Frontal cortex (tissue), 4 donors: ENCODE measurements around the gene SMIM13. TPM values are rescaled to one million over a fixed set of nuclear protein-coding genes. Genes with fewer than 3 reads are reported as not detected.

Source experiments
- DNase-seq, 2 donors: peaks; one replicate each; pipeline ENCODE4 v3.0.0; 2012; ENCODE audit warnings: low spot score in 2 of 2
- FAIRE-seq: peaks from 2 replicates; lab custom pipeline; 2012; peaks lifted over from hg19 to GRCh38; lab: Jason Lieb, UNC
- small RNA-seq: library from RNA; depleted of rRNA; stranded (forward); fragments of <200 nt; gene quantifications from one replicate; pipeline ENCODE3, GENCODE V24; 2014
- total RNA-seq: library from RNA; depleted of rRNA; stranded (reverse); fragments of >200 nt; gene quantifications from one replicate; pipeline ENCODE4 v1.2.3, GENCODE V29; 2014
- donor health status: control.
- donor health status: control.
- donor health status: control.

The SMIM13 gene
- total RNA-seq, 1 donor from 2014 or later, result 133 TPM

DNA sequence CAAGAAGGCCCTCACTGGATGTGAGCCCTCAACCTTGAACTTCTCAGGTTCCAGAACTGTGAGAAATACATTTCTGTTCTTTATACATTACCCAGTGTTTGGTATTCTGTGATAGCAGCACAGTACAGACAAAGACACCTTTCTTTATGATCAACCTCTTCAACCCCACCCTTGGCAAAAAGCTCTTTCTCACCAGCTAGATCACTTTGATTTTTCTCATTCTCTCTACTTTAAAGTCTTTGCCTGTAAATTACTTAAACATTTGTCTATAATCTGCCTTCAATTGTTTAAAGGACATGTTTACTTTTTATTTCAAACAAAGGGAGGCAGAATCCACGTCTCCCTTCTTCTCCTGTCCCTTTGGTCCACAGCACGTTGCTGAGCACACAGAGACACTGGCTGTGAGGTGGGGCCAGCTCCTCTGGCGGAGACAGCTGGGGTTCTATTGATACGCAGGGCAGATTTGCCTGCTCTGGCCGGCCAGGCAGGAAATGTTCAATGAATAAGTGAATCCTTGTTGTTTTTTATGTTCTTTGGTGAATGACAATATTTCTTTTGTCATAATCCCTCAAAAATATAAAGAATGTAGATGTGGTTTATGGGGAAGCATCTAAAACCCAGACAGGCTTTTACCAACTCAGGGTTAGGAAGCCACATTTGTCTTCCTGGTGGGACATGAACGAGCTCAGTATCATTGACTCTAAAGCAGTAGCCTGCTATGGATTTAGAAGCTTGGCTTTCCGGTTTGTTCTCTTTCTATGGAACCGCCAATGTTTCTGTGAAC lies 86.0 kb downstream of the SMIM13 start:
- FAIRE-seq, result no peak

DNA sequence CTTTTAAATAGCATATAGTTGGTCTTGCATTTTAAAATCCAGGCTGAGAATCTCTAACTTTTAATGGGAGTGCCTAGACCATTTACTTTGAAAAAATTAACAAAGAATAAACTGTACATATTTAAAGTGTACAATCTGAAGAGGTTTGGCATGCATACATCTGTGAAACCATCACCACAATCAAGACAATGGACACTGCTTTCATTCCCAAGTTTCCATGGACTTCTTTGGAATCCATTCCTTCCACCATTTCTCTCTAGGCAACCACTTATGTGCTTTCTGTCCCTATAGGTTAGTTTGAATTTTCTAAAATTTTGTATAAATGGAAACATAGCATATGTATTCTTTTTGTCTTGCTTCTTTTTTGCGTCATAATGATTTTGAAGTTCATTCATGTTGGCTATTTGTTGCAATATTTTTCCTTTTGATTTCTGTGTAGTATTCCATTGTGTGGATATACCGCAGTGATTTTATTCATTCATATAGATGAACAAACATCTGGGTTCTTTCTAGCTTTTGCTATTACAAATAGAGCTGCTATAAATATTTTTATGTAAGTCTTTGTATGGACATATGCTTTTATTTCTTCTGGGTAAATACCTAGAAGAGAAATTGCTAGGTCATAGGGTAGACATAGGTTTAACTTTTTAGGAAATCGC lies 88.0 kb downstream of the SMIM13 start:
- no peak for FAIRE-seq
- no peak for DNase-seq

More for the DNA sequence above, 86.0 kb downstream of the SMIM13 start:
- DNase-seq, result no peak

DNA sequence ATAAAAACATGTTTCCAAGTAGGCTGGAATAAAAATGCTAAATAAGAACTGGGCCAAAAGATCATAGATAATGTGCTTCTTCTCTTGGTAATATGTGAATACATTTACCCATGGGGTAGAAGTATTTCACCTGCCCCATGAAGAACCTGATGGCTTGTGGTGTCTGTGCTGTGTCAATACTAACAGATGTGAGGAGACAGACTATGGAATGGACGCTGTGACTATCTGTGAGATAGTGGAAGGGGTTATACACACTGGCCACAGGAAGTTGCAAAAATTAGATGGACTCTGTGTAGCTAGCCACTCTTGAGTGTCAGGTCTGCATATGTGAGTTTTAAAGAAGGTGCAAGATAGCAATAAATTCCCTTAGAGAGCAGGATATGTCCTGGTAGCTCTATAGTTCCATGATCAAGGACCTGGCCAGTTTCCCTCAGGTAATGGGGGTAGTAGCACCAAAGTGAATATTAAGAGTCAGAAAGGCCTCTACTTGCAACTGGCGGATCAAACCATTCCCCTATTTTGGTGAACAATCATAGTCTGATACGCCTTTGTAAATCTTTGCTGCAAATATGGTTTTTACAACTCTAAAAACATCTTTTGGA lies 90.2 kb downstream of the SMIM13 start:
- DNase-seq, result no peak
- no peak for FAIRE-seq

DNA sequence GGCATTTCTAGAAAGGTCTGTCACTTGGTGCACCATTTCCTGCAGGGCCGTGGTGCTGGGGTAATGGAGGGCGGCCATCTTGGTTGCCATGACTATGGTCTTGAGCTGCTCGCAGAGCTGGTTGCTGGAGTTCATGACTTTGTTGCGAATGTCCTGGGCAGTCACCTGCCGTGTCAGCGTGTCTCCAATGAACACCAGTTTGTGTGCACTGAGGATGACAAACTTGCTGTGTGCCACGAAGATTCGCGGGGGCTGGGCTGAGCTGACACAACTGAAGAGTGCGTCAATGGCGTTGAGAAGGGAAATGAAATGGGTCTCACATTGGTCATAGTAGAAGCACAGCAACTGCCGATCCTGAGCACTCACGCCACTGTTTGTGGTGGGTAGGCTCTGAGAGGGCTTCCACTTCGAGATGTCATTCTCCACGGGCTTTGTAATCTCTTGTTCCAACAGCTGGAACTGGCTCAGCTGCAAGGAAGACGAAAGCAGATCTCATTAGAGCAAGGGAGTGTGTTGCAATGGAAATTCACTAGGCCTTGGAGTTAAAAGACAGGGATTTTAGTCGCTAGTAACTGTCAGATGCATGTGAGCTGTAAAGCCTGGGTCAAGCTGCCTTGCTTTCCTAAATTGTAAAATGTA lies 91.7 kb downstream of the SMIM13 start:
- FAIRE-seq, result no peak
- no peak for DNase-seq

DNA sequence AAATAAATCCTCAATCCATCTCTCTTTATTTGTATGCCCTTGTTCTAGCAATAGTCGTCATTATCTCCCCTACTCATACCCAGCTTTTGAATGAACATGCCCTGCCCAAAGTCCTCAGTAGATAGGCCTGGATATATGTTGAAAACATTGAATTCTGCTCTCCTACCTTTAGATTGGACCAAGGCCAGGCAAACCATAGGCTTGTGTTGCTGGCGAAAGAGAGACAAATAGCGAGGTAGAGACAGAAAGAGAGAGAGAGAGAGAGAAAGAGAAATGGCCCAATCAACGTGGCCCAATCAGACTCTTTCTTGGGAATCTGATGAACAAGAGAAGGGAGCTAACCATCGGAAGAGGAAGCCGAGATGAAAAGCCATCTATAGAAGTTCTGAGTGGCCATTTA lies 93.7 kb downstream of the SMIM13 start:
- DNase-seq, result no peak
- FAIRE-seq, result no peak

Small RNA genes within 50 kb of the gene (small RNA-seq; reads per million reads assigned to genes)
- not detected for gene AL136139.1

Other genes starting within 250 kb of the SMIM13 start
- not detected for gene GCM2, start 211.8 kb upstream of the SMIM13 start, total RNA-seq
- gene SYCP2L, start 206.8 kb upstream of the SMIM13 start, total RNA-seq, result 5.7 TPM
- gene ELOVL2, start 49.5 kb upstream of the SMIM13 start, total RNA-seq, result 55.4 TPM
- gene ERVFRD-1, start 17.9 kb downstream of the SMIM13 start, total RNA-seq, result not detected
- gene NEDD9, start 138.8 kb downstream of the SMIM13 start, total RNA-seq, result 39.1 TPM